GM19372 (cell line): ENCODE measurements around the gene GYPB.
"Not testable (repeated sequence)": the region's sequence is repeated elsewhere in the genome, so short reads cannot be mapped to it uniquely, and the experiment has no call there.

ENCODE experiments used
- ATAC-seq: cut with Tn5 transposase; IDR thresholded peaks from one replicate; pipeline ENCODE4 v1.9.1; 2021; ENCODE audit warnings: mild to moderate bottlenecking, low read depth, moderate library complexity; ENCODE audit not compliant: unreplicated experiment

GYPB gene

GRCh38 chr4:144019277-144019676, at the start of gene GYPB:
Gene GYPB, minus strand, starts transcription at chr4:144019380. Its CDS starts 93 bp downstream, at chr4:144019287.
- ATAC-seq, result not testable (repeated sequence)

- not testable (repeated sequence) for ATAC-seq
Measured at GRCh38 chr4:144061556-144061955, 42.4 kb upstream of the GYPB start.

- not testable (repeated sequence) for ATAC-seq
Measured at GRCh38 chr4:144060234-144060859, 41.2 kb upstream of the GYPB start.

- ATAC-seq, result no peak
Measured at GRCh38 chr4:144056800-144057199, 37.6 kb upstream of the GYPB start.

GRCh38 chr4:144055336-144055735, 36.2 kb upstream of the GYPB start:
- not testable (repeated sequence) for ATAC-seq

- not testable (repeated sequence) for ATAC-seq
Measured at GRCh38 chr4:144051494-144051893, 32.3 kb upstream of the GYPB start.

- ATAC-seq, result not testable (repeated sequence)
Measured at GRCh38 chr4:144050631-144051030, 31.5 kb upstream of the GYPB start.

- ATAC-seq, result not testable (repeated sequence)
Measured at GRCh38 chr4:144049495-144050424, 30.6 kb upstream of the GYPB start.

- ATAC-seq, result not testable (repeated sequence)
Measured at GRCh38 chr4:144044936-144045335, 25.8 kb upstream of the GYPB start.

- ATAC-seq, result not testable (repeated sequence)
Measured at GRCh38 chr4:144032580-144032979, 13.4 kb upstream of the GYPB start.

GRCh38 chr4:144031875-144032274, 12.7 kb upstream of the GYPB start:
- ATAC-seq, result not testable (repeated sequence)

GRCh38 chr4:144031369-144031768, 12.2 kb upstream of the GYPB start:
- not testable (repeated sequence) for ATAC-seq

- ATAC-seq, result not testable (repeated sequence)
Measured at GRCh38 chr4:144030708-144031107, 11.5 kb upstream of the GYPB start.

- not testable (repeated sequence) for ATAC-seq
Measured at GRCh38 chr4:144026682-144027081, 7.5 kb upstream of the GYPB start.

- not testable (repeated sequence) for ATAC-seq
Measured at GRCh38 chr4:144024399-144025053, 5.3 kb upstream of the GYPB start.

- not testable (repeated sequence) for ATAC-seq
Measured at GRCh38 chr4:144022772-144023400, 3.7 kb upstream of the GYPB start.

GRCh38 chr4:144021336-144021990, 2.3 kb upstream of the GYPB start:
- ATAC-seq, result peak; percentile 86

GRCh38 chr4:144018223-144019000, 768 bp downstream of the GYPB start:
- not testable (repeated sequence) for ATAC-seq

GRCh38 chr4:144017271-144017670, 1.9 kb downstream of the GYPB start:
- ATAC-seq, result not testable (repeated sequence)
